Measurements from ENCODE around the gene CTIF.

GRCh38 chr18:48504819-48505218 is 34.0 kb upstream of the CTIF start:
- TF ChIP-seq, protein P1, sequence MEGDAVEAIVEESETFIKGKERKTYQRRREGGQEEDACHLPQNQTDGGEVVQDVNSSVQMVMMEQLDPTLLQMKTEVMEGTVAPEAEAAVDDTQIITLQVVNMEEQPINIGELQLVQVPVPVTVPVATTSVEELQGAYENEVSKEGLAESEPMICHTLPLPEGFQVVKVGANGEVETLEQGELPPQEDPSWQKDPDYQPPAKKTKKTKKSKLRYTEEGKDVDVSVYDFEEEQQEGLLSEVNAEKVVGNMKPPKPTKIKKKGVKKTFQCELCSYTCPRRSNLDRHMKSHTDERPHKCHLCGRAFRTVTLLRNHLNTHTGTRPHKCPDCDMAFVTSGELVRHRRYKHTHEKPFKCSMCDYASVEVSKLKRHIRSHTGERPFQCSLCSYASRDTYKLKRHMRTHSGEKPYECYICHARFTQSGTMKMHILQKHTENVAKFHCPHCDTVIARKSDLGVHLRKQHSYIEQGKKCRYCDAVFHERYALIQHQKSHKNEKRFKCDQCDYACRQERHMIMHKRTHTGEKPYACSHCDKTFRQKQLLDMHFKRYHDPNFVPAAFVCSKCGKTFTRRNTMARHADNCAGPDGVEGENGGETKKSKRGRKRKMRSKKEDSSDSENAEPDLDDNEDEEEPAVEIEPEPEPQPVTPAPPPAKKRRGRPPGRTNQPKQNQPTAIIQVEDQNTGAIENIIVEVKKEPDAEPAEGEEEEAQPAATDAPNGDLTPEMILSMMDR (IDR thresholded peaks at IDR 0.05) = no peak
- TF ChIP-seq POLR2A (IDR thresholded peaks at IDR 0.05) = no peak
